Measurements from ENCODE around the gene ENOX1. TPM values are rescaled to one million over a fixed set of nuclear protein-coding genes. Genes with fewer than 3 reads are reported as not detected.
"Not testable (repeated sequence)": the region's sequence is repeated elsewhere in the genome, so short reads cannot be mapped to it uniquely, and the experiment has no call there.

ENOX1 gene
- total RNA-seq, 1 experiment from 2014 or later, result 2.4 TPM

DNA sequence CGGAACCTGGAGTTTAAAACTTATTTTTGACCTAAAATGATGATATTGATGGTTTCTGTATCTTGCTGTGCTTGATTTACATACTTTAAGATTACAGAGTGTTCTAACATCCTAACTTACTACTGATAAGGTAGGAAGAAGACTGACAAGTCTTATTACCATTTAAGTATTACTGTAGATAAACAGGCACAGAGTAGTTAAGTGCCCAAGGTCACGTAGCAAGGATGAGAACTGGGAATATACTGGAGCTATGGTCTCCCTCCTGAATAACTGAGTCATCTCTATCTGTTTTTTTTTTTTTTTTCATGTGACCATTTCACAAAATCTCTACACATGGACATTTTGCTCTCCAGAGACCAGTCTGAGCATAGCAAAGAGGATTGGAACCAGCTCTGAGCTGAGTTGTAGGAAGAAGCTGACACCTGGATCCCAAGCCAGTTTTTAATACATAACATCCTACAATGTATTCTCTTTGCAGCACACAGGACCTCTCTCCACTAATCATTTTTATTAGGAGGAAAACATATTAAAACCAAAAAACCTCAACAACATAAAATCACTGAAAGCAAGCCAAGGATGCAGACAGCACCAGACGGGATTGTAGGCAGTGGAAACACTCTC, 589.9 kb downstream of the ENOX1 start:
- no peaks in the 10 kb centered on the region for H3K27me3 ChIP-seq
- H3K36me3 ChIP-seq, result no peaks in the 10 kb centered on the region
- no peak for DNase-seq
- H3K9me3 ChIP-seq, result no peaks in the 10 kb centered on the region
- H3K4me3 ChIP-seq, result no peak overlapping the region

DNA sequence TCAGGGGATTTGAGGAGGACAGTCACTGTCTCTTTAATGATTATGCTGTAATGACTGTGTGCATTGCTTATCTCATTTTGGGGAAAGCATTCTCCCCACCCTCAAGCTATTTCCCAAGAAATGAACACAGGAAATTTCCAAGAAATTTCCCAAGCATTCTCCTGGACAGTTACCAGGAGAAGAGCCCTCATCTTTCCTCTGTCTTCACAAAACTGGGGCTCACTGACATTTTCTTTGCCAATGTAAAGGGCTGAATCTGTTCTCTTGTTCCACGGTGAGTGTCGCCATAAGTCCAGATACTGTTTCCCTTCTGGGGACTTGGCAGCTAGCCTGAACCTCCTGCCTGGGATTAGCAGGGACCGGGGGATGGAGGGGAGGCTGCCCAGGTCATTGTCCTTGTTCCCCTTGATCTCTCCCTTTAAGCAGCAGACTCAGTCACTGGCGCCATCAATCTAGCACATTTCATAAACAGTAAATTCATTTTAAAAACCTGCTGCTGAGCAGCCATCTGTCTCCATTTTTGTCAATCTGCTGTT, 590.6 kb downstream of the ENOX1 start:
- no peaks in the 10 kb centered on the region for H3K36me3 ChIP-seq
- DNase-seq, result no peak
- no peak overlapping the region for H3K4me3 ChIP-seq

DNA sequence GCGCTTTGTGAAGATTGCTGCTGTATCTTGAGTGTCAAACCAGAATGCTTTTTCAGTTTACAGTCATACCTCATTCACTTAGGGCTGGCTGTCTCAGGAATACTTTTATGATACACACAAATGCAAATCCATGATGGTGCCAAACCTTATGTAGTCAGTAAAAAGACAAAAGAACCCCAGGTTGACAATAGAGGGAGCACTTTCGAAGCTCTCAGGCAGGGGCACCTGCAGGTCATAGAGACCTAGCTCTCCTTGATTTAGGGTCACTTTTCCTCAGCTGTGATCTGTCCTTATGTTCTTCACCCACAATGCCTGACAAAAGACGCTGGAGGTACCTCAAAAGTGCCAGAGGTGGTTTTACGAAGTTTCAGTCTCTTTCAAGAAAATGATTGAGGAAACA, 591.2 kb downstream of the ENOX1 start:
- no peaks in the 10 kb centered on the region for H3K27me3 ChIP-seq
- DNase-seq, result no peak
- no peak overlapping the region for H3K4me3 ChIP-seq
- H3K36me3 ChIP-seq, result no peaks in the 10 kb centered on the region
- no peaks in the 10 kb centered on the region for H3K9me3 ChIP-seq

More for the DNA sequence above, 590.6 kb downstream of the ENOX1 start:
- Histone ChIP-seq H3K9me3 (no peaks in the 10 kb centered on the region), H3K27me3 (no peaks in the 10 kb centered on the region)

DNA sequence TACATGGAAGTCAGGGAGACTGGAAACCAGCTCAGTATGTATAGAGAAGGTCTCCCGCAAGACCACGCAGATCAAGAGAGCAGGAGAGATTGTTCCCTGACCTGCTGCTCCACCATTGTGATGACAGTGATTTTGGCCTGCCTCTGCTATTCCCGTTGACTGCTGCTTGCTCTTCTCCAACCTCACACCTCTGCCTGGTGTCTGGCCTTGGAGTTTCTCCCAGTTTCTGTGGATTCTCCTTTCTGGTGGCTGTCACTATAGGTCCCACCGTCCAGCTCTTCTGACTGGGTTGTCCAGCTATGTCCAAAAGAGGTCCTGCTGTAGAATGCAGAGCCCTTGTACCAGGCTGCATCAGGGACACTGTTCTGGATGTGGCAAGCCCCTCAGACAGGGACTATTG, 591.7 kb downstream of the ENOX1 start:
- no peaks in the 10 kb centered on the region for H3K9me3 ChIP-seq
- H3K27me3 ChIP-seq, result no peaks in the 10 kb centered on the region
- DNase-seq, result no peak
- H3K4me3 ChIP-seq, result no peak overlapping the region
- H3K36me3 ChIP-seq, result no peaks in the 10 kb centered on the region

DNA sequence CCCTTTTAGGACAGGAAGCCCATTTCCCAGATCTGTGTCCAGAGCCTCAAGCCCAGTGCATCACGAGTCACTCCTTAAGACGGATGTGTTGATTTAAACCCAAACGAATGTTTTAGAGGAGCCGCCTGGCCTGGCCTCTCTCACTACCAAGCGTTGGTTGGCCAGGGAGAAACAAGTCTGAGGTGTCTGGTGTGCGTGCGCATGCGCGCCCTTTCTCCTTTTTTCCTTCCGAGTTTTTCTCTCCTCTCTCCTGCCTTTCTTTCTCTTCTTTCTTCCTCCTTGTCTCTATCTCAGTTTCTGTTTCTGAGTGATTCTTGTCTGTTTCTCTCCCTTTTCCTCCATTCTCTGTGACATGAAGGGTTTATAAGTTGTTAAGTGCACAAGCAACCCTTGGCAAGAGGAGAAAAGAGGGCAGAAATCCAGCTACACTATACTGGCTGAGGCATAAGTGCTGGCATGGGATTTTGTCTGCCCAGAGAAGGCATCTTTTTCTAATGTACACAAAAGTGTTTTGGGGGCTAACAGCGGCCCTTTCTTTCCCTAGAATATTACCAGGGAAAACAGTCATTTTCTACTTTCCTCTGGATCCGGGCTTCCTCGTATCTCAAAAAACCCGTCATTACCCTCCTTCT, 592.9 kb downstream of the ENOX1 start:
- H3K9me3 ChIP-seq, result no peaks in the 10 kb centered on the region
- no peak for DNase-seq
- H3K27me3 ChIP-seq, result no peaks in the 10 kb centered on the region
- no peak overlapping the region for H3K4me3 ChIP-seq
- no peaks in the 10 kb centered on the region for H3K36me3 ChIP-seq

DNA sequence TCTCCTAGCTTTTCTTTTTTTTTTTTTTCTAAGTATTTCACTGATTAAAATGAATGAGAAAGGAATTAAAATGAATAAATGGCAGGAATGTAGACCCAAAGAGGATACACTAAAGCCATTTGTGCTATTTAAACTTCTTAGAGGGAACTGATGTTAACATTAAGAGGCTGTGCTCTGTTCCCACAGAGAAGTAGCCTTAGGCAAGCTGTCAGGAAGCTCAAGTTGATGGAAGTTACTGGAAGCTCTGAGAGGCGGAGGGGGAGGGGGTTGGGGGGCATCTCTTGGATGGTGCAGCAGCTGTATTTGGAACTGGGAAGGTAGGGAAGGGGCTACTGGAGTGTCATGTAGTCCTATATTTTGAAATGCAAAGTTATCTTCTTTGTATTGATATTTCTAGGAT, 595.2 kb downstream of the ENOX1 start:
- DNase-seq, result no peak

DNA sequence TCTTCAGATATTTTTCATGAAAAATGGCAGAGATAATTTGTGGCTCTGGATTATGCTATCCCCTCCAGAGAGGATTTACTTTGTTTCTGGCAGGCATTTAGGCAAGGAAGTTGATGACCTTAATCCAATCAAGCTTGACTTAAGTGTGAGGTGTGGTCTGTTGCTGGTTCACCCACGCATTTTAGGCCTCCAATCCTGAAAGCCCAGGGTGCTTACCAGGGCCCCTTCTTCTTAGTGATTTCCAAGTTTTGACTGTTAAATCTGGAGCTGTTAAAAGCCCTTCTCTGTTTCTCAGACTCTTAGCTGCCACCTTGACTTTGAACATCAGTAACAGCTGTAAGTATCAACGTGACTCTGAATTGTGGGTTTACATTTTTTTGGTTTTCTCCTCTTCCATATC, 601.5 kb downstream of the ENOX1 start:
- Histone ChIP-seq H3K9me3 (peaks cover under 1% of the 10 kb centered on the region; the same call in 1 of the 2 replicates), H3K36me3 (no peaks in the 10 kb centered on the region), H3K27me3 (no peaks in the 10 kb centered on the region), H3K4me3 (no peak overlapping the region)
- no peak for DNase-seq

More for the DNA sequence above, 595.2 kb downstream of the ENOX1 start:
- H3K36me3 ChIP-seq, result no peaks in the 10 kb centered on the region
- H3K27me3 ChIP-seq, result no peaks in the 10 kb centered on the region
- no peak overlapping the region for H3K4me3 ChIP-seq
- no peaks in the 10 kb centered on the region for H3K9me3 ChIP-seq

DNA sequence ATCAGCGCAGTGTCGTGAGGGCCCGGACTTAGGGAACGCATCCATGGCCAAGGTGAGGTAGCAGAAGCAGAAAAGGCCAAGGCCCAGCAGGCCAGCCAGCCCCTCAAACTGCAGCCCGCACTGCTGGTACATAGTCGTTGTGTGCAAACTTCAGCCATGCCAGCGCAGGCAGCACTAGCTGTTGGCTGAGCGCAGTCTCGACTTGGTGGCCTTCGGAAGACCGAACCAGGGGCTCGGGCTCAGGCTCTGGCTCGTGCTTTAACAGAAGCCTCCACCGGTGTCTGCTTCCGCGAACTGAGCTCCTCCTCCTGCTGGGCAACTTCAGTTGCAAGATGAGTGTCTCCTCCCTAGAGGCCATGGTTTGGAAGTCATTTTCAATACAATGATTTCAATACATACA, 605.9 kb downstream of the ENOX1 start:
- H3K4me3 ChIP-seq, result no peak overlapping the region
- H3K27me3 ChIP-seq, result no peaks in the 10 kb centered on the region

DNA sequence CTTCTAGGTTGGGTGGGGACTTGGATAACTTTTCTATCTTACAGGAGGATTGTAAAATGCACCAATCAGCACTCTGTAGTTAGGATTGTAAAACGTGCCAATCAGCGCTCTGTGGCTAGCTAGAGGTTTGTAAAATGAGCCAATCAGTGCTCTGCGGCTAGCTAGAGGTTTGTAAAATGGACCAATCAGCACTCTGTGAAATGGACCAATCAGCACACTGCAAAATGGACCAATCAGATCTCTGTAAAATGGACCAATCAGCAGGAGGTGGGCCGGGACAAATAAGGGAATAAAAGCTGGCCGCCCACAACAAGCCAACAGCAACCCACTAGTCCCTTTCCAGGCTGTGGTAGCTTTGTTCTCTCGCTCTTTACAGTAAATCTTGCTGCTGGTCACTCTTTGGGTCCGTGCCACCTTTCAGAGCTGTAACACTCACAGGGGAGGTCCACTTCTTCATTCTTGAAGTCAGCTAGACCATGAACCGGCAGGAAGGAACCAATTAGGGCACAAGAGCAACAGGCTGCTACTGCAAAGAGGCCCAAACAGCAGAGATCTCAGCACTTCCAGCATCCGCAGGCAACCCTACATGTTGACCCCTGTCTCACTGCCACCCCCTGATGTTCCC, 606.6 kb downstream of the ENOX1 start:
- Histone ChIP-seq H3K9me3 (peaks cover 3% of the 10 kb centered on the region), H3K27me3 (no peaks in the 10 kb centered on the region), H3K4me3 (no peak overlapping the region), H3K36me3 (no peaks in the 10 kb centered on the region)
- DNase-seq, result no peak

More for the DNA sequence above, 605.9 kb downstream of the ENOX1 start:
- Histone ChIP-seq H3K9me3 (peaks cover 3% of the 10 kb centered on the region), H3K36me3 (no peaks in the 10 kb centered on the region)
- no peak for DNase-seq

DNA sequence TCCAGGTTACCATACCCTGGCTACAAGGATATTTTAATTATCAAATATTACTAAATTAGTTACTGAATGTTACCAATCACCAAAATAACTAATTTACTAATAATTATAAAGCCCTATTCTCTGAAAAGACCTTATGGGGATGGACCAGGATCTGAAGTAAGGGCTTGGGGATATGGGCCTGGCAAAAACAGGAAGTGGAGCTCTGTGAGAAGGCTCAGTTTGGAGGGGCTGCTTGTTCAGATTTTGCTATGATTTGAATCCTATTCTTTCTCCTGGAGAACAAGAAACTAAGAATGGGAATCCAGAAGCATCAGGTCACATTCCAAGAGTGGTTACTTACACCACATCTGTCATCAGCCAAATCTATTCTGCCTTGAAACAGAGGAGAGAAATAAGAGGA, 615.3 kb downstream of the ENOX1 start:
- no peaks in the 10 kb centered on the region for H3K9me3 ChIP-seq
- no peaks in the 10 kb centered on the region for H3K36me3 ChIP-seq
- no peaks in the 10 kb centered on the region for H3K27me3 ChIP-seq
- DNase-seq, result no peak
- H3K4me3 ChIP-seq, result no peak overlapping the region

DNA sequence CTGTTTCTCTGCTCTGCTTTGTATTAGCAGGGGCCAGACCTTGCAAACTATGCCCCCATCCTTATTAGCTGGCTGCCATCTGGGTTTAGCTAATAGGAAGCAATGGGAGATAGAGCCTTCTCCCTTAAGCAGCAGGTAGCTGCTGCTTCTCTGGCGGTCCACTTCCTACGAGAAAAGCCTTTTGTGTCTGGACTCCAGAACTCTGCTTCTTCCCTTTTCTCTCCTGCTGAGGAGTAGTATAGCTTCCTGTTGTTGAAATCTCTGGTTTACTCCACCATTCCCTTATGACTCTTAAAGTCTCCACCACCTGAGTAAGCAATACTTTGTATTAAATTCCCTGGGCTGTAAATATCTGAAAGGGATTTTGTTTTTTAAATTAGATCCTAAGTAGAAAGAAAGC, 616.3 kb downstream of the ENOX1 start:
- peaks cover under 1% of the 10 kb centered on the region; the same call in 1 of the 2 replicates for H3K9me3 ChIP-seq
- no peak for DNase-seq
- no peak overlapping the region for H3K4me3 ChIP-seq
- H3K36me3 ChIP-seq, result no peaks in the 10 kb centered on the region
- H3K27me3 ChIP-seq, result no peaks in the 10 kb centered on the region

DNA sequence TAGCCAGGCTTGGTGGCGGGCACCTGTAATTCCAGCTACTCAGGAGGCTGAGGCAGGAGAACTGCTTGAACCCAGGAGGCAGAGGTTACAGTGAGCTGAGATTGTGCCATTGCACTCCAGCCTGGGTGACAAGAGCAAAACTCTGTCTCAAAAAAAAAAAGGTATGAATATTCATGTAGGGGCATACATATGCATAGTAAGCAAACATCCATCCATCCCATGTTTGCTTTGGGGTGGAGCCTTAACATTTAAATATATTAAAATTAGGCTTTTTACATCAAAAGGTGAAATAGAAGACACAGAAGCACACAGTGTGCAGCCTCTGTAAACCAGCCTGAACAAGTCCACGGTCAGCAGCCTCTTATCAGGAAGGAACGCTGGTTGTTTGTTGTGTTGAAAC, 618.3 kb downstream of the ENOX1 start:
- H3K27me3 ChIP-seq, H3K4me3 ChIP-seq, H3K36me3 ChIP-seq, DNase-seq, H3K9me3 ChIP-seq: not testable (repeated sequence)

DNA sequence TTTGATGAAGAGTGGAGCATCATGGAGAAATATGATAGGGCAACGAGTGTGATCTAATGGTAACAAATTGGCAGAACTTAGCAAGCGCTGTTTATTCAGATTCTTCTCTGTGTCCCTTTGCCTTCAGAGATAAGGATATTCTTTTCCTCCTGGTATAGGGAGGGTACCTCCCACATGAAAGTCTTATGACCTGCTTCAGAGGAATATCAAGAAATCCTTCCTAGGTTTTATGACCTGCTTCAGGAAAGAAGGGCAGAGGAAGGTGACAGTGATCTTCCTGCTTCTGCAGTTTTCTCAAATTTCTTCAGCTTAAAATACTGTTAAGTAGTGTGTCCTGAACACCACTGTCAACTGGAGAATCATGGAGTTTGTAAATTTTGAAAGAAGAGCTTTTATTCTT, 619.0 kb downstream of the ENOX1 start:
- DNase-seq, result no peak
- Histone ChIP-seq H3K36me3 (no peaks in the 10 kb centered on the region), H3K27me3 (no peaks in the 10 kb centered on the region), H3K9me3 (peaks cover 3% of the 10 kb centered on the region; the same call in 1 of the 2 replicates), H3K4me3 (no peak overlapping the region)

DNA sequence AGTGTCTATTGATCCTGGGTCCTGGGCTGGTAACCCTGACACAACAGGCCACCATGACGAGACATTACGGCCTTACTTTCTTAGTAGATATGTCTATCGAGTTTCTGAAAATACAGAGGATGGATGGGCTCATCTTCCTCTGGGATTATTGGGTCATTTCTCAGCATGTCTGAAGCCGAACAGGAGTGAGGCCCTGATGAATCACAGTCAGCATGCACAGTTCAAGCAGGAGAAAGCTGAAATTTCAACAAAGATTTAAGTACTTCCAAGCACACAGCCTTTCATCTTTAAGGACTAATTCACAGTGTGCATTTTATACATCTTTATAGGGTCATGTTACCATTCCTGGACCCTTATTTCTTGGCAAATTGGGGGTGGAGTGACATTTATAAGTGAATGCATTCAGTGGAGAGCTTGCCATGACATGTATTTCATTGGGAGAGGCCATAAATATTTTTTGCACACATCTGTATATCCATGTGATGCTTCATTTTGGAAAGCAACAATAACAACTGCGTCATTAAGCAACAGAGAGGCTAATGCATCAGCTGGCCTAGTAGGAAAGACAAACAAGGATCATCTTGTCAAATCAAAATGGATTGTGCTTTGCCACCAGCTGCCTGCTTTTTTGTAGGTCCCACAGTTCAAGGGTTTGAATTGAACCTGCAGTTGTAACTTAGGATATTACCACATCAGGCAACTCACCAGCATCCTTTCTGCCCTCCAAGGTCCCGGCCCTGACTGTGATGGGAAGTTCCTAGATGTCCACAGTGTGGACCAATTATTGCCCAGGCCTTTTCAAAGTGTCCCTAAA, 619.9 kb downstream of the ENOX1 start:
- Histone ChIP-seq H3K4me3 (no peak overlapping the region), H3K36me3 (no peaks in the 10 kb centered on the region), H3K27me3 (no peaks in the 10 kb centered on the region), H3K9me3 (peaks cover 3% of the 10 kb centered on the region; the same call in 1 of the 2 replicates)
- no peak for DNase-seq
